OCI-LY7 (cell line): ENCODE results near the gene TMEM51. TPM values are rescaled to one million over a fixed set of nuclear protein-coding genes. Genes with fewer than 3 reads are reported as not detected.
A peak's percentile ranks its signal among the peaks of the same experiment; 100 is the strongest.

ENCODE experiments used
- BruUV-seq: library from RNA; stranded (reverse); fragments of 400-500 nt; replicated peaks from 2 replicates; lab custom pipeline; 2021; lab: Mats Ljungman, UMichigan
- CTCF ChIA-PET: fragments of 300-600 bp; sonication (Branson Sonifier 250); formaldehyde crosslinking; loops from one replicate; lab custom pipeline; 2022; ENCODE audit warnings: antibody characterized with exemption; ENCODE audit not compliant: unreplicated experiment; lab: Charles Lee
- POLR2A ChIA-PET: fragments of 300-600 bp; sonication (Branson Sonifier 250); formaldehyde crosslinking; loops from one replicate; lab custom pipeline; 2022; ENCODE audit warnings: antibody characterized with exemption; lab: Charles Lee
- DNase-seq: peaks from one replicate; pipeline ENCODE4 v3.0.0-alpha.2; 2015; ENCODE audit warnings: low spot score
- H2AFZ ChIP-seq: fragments of 200-600 bp; sonication (generic), shearing (Covaris generic); 2 replicates; pipeline ENCODE4 v1.6.1; 2014; ENCODE audit warnings: mild to moderate bottlenecking, antibody characterized with exemption, low read length, moderate library complexity
- H3K27ac ChIP-seq: fragments of 200-600 bp; sonication (generic); 2 replicates; pipeline ENCODE4 v1.5.1; 2014; ENCODE audit warnings: mixed run types, low read depth, mild to moderate bottlenecking, moderate library complexity, low read length, inconsistent platforms; ENCODE audit not compliant: poor library complexity, severe bottlenecking
- H3K36me3 ChIP-seq: fragments of 200-600 bp; sonication (generic); 2 replicates; pipeline ENCODE4 v1.6.1; 2014; ENCODE audit warnings: mild to moderate bottlenecking, antibody characterized with exemption, low read length, moderate library complexity, mixed read lengths; ENCODE audit not compliant: insufficient read depth
- H3K4me1 ChIP-seq: fragments of 200-600 bp; sonication (generic); 2 replicates; pipeline ENCODE4 v1.5.1; 2014; ENCODE audit warnings: mild to moderate bottlenecking, low read length; ENCODE audit not compliant: insufficient read depth, poor library complexity, severe bottlenecking
- H3K4me2 ChIP-seq: fragments of 200-600 bp; sonication (generic); 2 replicates; pipeline ENCODE4 v1.6.1; 2014; ENCODE audit warnings: mild to moderate bottlenecking, low read length
- H3K4me3 ChIP-seq: fragments of 200-600 bp; sonication (generic); 2 replicates; pipeline ENCODE4 v1.5.1; 2014; ENCODE audit warnings: mild to moderate bottlenecking, low read depth, low read length; ENCODE audit not compliant: poor library complexity, severe bottlenecking
- H3K79me2 ChIP-seq: fragments of 200-600 bp; sonication (generic); 2 replicates; pipeline ENCODE4 v1.6.1; 2016; ENCODE audit warnings: low read depth, mild to moderate bottlenecking, low read length, moderate library complexity, mixed read lengths; ENCODE audit not compliant: insufficient read depth
- H3K9me2 ChIP-seq: fragments of 200-600 bp; sonication (generic); 2 replicates; pipeline ENCODE4 v1.6.1; 2016; ENCODE audit warnings: mild to moderate bottlenecking, low read length, mixed read lengths; ENCODE audit not compliant: insufficient read depth
- H3K9me3 ChIP-seq: fragments of 200-600 bp; sonication (generic); 2 replicates; pipeline ENCODE4 v1.6.1; 2014; ENCODE audit warnings: mild to moderate bottlenecking, mixed run types, low read length, mixed read lengths
- H4K20me1 ChIP-seq: fragments of 200-600 bp; sonication (generic); 2 replicates; pipeline ENCODE4 v1.6.1; 2014; ENCODE audit warnings: mild to moderate bottlenecking, antibody characterized with exemption, low read length, moderate library complexity, mixed read lengths; ENCODE audit not compliant: insufficient read depth
- EZH2phosphoT487 ChIP-seq: fragments of 200-600 bp; sonication (generic); IDR thresholded peaks from 2 replicates; pipeline ENCODE4 v1.6.1; 2018; ENCODE audit warnings: low read depth, borderline replicate concordance, mild to moderate bottlenecking, mixed run types, antibody characterized with exemption, low read length, moderate library complexity, mixed read lengths
- intact Hi-C: fragments of 100-400 bp; cut with micrococcal nuclease; formaldehyde crosslinking; loops from one replicate; pipeline ENCODE4 v1.10.0; 2022; ENCODE audit not compliant: unreplicated experiment
- total RNA-seq, 2 experiments: library from RNA; depleted of rRNA in 1 of 2; stranded (reverse); fragments of >200 nt in 1 of 2; shearing (Covaris generic) in 1 of 2; gene quantifications; 2 replicates each; pipeline ENCODE4 v1.2.3, GENCODE V29; 2014 to 2022
- TF ChIP-seq, protein P1 (sequence below): fragments of 200-600 bp; sonication (generic); conservative IDR thresholded peaks from 2 replicates; pipeline ENCODE4 v1.5.1; 2014; ENCODE audit warnings: mild to moderate bottlenecking, antibody characterized with exemption, low read length, moderate library complexity, mixed read lengths

TMEM51 gene
- total RNA-seq, 2 experiments from 2014 or later = not detected

GRCh38 chr1:15233689-15234088 is 80.1 kb downstream of the TMEM51 start:
- BruUV-seq = no TSS peak
- no peak overlapping the region for H3K27ac ChIP-seq
- H3K9me3 ChIP-seq = no peaks in the 10 kb centered on the region
- no peak for DNase-seq
- no peak for TF ChIP-seq EZH2phosphoT487
- TF ChIP-seq, protein P1, sequence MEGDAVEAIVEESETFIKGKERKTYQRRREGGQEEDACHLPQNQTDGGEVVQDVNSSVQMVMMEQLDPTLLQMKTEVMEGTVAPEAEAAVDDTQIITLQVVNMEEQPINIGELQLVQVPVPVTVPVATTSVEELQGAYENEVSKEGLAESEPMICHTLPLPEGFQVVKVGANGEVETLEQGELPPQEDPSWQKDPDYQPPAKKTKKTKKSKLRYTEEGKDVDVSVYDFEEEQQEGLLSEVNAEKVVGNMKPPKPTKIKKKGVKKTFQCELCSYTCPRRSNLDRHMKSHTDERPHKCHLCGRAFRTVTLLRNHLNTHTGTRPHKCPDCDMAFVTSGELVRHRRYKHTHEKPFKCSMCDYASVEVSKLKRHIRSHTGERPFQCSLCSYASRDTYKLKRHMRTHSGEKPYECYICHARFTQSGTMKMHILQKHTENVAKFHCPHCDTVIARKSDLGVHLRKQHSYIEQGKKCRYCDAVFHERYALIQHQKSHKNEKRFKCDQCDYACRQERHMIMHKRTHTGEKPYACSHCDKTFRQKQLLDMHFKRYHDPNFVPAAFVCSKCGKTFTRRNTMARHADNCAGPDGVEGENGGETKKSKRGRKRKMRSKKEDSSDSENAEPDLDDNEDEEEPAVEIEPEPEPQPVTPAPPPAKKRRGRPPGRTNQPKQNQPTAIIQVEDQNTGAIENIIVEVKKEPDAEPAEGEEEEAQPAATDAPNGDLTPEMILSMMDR = no peak
- intact Hi-C loops = no loop called here
- ChIA-PET POLR2A (no interaction called here), CTCF (no interaction called here)
- H2AFZ ChIP-seq = no peak overlapping the region
- no peaks in the 10 kb centered on the region for H4K20me1 ChIP-seq
- no peaks in the 10 kb centered on the region for H3K4me1 ChIP-seq
- H3K36me3 ChIP-seq = no peaks in the 10 kb centered on the region
- H3K4me2 ChIP-seq = no peak overlapping the region
- H3K9me2 ChIP-seq = no peaks in the 10 kb centered on the region
- H3K4me3 ChIP-seq = no peak overlapping the region
- no peaks in the 10 kb centered on the region for H3K79me2 ChIP-seq

DNA sequence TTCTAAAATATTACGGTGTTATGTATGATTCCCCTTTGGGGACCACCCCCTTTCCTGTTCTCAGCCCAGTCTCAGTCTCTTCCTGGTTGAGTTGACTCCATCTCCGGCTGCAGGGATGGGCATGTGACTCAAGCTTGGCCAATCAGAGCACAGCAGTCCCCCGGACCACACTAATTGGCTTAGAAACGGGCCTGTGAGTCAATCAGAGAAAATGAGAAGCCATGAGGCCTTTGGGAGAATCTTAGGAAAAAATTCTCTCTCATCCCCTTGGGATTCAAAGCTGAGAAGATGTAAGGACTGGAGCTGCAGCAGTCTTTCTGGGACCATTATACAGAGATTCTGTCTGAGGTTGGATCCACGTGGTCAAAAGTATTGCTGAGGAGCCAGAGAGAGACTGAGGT is 82.8 kb downstream of the TMEM51 start:
- TF ChIP-seq EZH2phosphoT487 = no peak
- TF ChIP-seq, protein P1 = no peak

GRCh38 chr1:15236746-15237145 is 83.2 kb downstream of the TMEM51 start:
- POLR2A ChIA-PET = no interaction called here
- no peaks in the 10 kb centered on the region for H3K9me3 ChIP-seq
- no peak for TF ChIP-seq EZH2phosphoT487
- TF ChIP-seq, protein P1 = no peak
- H3K36me3 ChIP-seq = no peaks in the 10 kb centered on the region
- no peak overlapping the region for H2AFZ ChIP-seq
- CTCF ChIA-PET = no interaction called here
- H3K4me2 ChIP-seq = no peak overlapping the region
- no peaks in the 10 kb centered on the region for H4K20me1 ChIP-seq
- H3K79me2 ChIP-seq = no peaks in the 10 kb centered on the region
- intact Hi-C loops = no loop called here
- no peak for DNase-seq
- no peak overlapping the region for H3K27ac ChIP-seq
- H3K4me3 ChIP-seq = no peak overlapping the region
- H3K9me2 ChIP-seq = no peaks in the 10 kb centered on the region
- no TSS peak for BruUV-seq
- H3K4me1 ChIP-seq = no peaks in the 10 kb centered on the region

More for the DNA sequence above, 82.8 kb downstream of the TMEM51 start:
- no peaks in the 10 kb centered on the region for H3K4me1 ChIP-seq
- no peak overlapping the region for H3K4me2 ChIP-seq
- intact Hi-C loops = no loop called here
- no TSS peak for BruUV-seq
- no peak overlapping the region for H3K4me3 ChIP-seq
- no peak for DNase-seq
- no peaks in the 10 kb centered on the region for H3K9me2 ChIP-seq
- H4K20me1 ChIP-seq = no peaks in the 10 kb centered on the region
- H3K9me3 ChIP-seq = no peaks in the 10 kb centered on the region
- ChIA-PET POLR2A (no interaction called here), CTCF (no interaction called here)
- no peak overlapping the region for H3K27ac ChIP-seq
- H3K36me3 ChIP-seq = no peaks in the 10 kb centered on the region
- H2AFZ ChIP-seq = peak overlapping the region; percentile 23; the same call in 1 of the 2 replicates
- H3K79me2 ChIP-seq = no peaks in the 10 kb centered on the region
